Colonic mucosa (tissue), 4 donors: ENCODE results near the gene POMC. TPM values are rescaled to one million over a fixed set of nuclear protein-coding genes. Genes with fewer than 3 reads are reported as not detected.
"Not testable (repeated sequence)": the region's sequence is repeated elsewhere in the genome, so short reads cannot be mapped to it uniquely, and the experiment has no call there.

Experiments used
- DNase-seq: peaks from one replicate; pipeline ENCODE4 v3.0.0-alpha.2; 2020
- H3K27ac ChIP-seq: fragments of 200-600 bp; one replicate; pipeline ENCODE4 v1.8.0; 2021
- H3K27me3 ChIP-seq: fragments of 200-600 bp; one replicate; pipeline ENCODE4 v1.8.0; 2021
- H3K36me3 ChIP-seq: fragments of 200-600 bp; one replicate; pipeline ENCODE4 v1.8.0; 2021
- H3K4me1 ChIP-seq: fragments of 200-600 bp; one replicate; pipeline ENCODE4 v1.8.0; 2021; ENCODE audit warnings: mild to moderate bottlenecking
- H3K4me3 ChIP-seq: fragments of 200-600 bp; one replicate; pipeline ENCODE4 v1.8.0; 2021
- H3K9ac ChIP-seq, 2 donors: one replicate each; pipeline ENCODE4 v1.7.0; 2013; ENCODE audit warnings: control low read depth in 2 of 2, low read depth in 2 of 2, low read length in 2 of 2
- H3K9me3 ChIP-seq: fragments of 200-600 bp; one replicate; pipeline ENCODE4 v1.8.0; 2021
- intact Hi-C: fragments of 100-400 bp; cut with DNase I; formaldehyde crosslinking; loops from one replicate; pipeline ENCODE4 v1.14.1; 2022
- total RNA-seq, 2 donors: library from RNA; stranded (reverse); fragmentation: NEBNext Ultra II Directional in 1 of 2; extraction: Animal tissue kit (Norgen Biotek cat#: 25700) in 1 of 2; gene quantifications; one replicate each; pipeline ENCODE4 v1.2.1, GENCODE V29; 2021
- TF ChIP-seq, protein P1 (sequence below): fragments of 200-600 bp; IDR thresholded peaks from one replicate; pipeline ENCODE4 v1.8.0; 2022; ENCODE audit warnings: antibody characterized with exemption, mild to moderate bottlenecking
- donor health status: healthy.
- donor health status: DM: no; HTN: no; CAD: no.
- donor health status: DM: no; HTN: no; CAD: no.

The POMC gene
- total RNA-seq, 2 donors from 2014 or later: 0.53 to 1.8 TPM

- Histone ChIP-seq H3K27me3 (no peaks in the 10 kb centered on the region), H3K9me3 (no peaks in the 10 kb centered on the region), H3K9ac (no peak overlapping the region), H3K36me3 (no peaks in the 10 kb centered on the region), H3K4me1 (no peaks in the 10 kb centered on the region), H3K4me3 (no peak overlapping the region), H3K27ac (no peak overlapping the region)
- intact Hi-C loops: no loop called here
- TF ChIP-seq, protein P1, sequence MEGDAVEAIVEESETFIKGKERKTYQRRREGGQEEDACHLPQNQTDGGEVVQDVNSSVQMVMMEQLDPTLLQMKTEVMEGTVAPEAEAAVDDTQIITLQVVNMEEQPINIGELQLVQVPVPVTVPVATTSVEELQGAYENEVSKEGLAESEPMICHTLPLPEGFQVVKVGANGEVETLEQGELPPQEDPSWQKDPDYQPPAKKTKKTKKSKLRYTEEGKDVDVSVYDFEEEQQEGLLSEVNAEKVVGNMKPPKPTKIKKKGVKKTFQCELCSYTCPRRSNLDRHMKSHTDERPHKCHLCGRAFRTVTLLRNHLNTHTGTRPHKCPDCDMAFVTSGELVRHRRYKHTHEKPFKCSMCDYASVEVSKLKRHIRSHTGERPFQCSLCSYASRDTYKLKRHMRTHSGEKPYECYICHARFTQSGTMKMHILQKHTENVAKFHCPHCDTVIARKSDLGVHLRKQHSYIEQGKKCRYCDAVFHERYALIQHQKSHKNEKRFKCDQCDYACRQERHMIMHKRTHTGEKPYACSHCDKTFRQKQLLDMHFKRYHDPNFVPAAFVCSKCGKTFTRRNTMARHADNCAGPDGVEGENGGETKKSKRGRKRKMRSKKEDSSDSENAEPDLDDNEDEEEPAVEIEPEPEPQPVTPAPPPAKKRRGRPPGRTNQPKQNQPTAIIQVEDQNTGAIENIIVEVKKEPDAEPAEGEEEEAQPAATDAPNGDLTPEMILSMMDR: no peak
- DNase-seq: no peak
Measured at GRCh38 chr2:25149646-25150045, 18.7 kb downstream of the POMC start.

GRCh38 chr2:25146896-25147295 lies 21.5 kb downstream of the POMC start:
- no peak overlapping the region for H3K9ac ChIP-seq
- TF ChIP-seq, protein P1: no peak
- no peaks in the 10 kb centered on the region for H3K36me3 ChIP-seq
- intact Hi-C loops: no loop called here
- no peaks in the 10 kb centered on the region for H3K4me1 ChIP-seq
- no peak overlapping the region for H3K27ac ChIP-seq
- H3K4me3 ChIP-seq: no peak overlapping the region
- H3K27me3 ChIP-seq: no peaks in the 10 kb centered on the region
- no peak for DNase-seq
- H3K9me3 ChIP-seq: no peaks in the 10 kb centered on the region

GRCh38 chr2:25145803-25146202 lies 22.6 kb downstream of the POMC start:
- no peaks in the 10 kb centered on the region for H3K4me1 ChIP-seq
- DNase-seq: no peak
- intact Hi-C loops: no loop called here
- no peaks in the 10 kb centered on the region for H3K27me3 ChIP-seq
- H3K27ac ChIP-seq: no peak overlapping the region
- no peaks in the 10 kb centered on the region for H3K36me3 ChIP-seq
- H3K9ac ChIP-seq: no peak overlapping the region
- TF ChIP-seq, protein P1: no peak
- H3K9me3 ChIP-seq: no peaks in the 10 kb centered on the region
- no peak overlapping the region for H3K4me3 ChIP-seq

DNA sequence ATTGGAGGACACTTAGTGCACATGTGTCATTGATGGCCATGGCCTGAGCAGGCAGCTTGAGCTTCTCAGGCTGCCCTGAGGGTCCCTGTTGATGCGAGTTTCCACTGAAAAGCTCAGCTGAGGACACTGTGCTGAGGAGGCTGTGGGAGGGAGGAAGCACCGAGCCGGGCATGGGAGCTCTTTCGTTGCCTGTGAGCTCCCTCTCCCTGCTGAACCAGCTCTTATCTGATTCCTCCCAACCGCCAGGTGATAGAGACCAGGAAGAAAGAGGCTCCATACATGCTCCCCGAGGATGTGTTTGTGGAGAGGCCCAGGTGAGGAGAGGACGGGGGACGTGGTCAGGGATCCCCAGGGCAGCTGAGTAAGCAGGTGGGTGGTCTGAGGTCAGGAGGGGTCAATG lies 27.3 kb downstream of the POMC start:
- H3K4me1 ChIP-seq: no peaks in the 10 kb centered on the region
- no peak for DNase-seq
- intact Hi-C loops: no loop called here

DNA sequence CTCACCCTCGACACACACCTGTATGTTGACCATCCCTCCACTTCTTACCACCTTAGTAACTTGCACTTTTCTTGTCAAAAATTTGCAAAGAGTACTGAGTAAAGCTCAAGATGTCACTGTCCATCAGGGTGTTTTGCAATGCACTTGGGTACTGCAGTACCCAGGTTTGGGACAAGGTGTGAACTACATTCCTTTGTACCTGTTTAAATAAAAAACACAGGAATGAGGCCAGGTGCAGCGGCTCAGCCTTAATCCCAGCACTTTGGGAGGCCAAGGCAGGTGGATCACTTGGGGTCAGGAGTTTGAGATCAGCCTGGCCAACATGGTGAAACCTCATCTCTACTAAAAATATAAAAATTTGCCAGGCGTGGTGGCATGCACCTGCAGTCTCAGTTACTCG lies 27.8 kb downstream of the POMC start:
- H3K27ac ChIP-seq, DNase-seq, H3K4me3 ChIP-seq, H3K4me1 ChIP-seq, intact Hi-C loops, H3K27me3 ChIP-seq, H3K9me3 ChIP-seq, H3K9ac ChIP-seq, H3K36me3 ChIP-seq: not testable (repeated sequence)

More for the DNA sequence above, 27.3 kb downstream of the POMC start:
- Histone ChIP-seq H3K36me3 (no peaks in the 10 kb centered on the region), H3K4me3 (no peak overlapping the region), H3K9me3 (no peaks in the 10 kb centered on the region), H3K9ac (no peak overlapping the region), H3K27ac (no peak overlapping the region), H3K27me3 (no peaks in the 10 kb centered on the region)
- TF ChIP-seq, protein P1: no peak

GRCh38 chr2:25132693-25133092 lies 35.7 kb downstream of the POMC start:
- H3K4me1 ChIP-seq: no peaks in the 10 kb centered on the region
- peaks cover 4% of the 10 kb centered on the region for H3K27me3 ChIP-seq
- H3K9ac ChIP-seq: no peak overlapping the region
- no peak for DNase-seq
- intact Hi-C loops: no loop called here
- H3K4me3 ChIP-seq: no peak overlapping the region
- no peaks in the 10 kb centered on the region for H3K9me3 ChIP-seq
- H3K36me3 ChIP-seq: no peaks in the 10 kb centered on the region
- TF ChIP-seq, protein P1: no peak
- no peak overlapping the region for H3K27ac ChIP-seq
